ENCODE results near the gene KLC4.

Gene KLC4

GRCh38 chr6:43122146-43122545 is 62.7 kb downstream of the KLC4 start:
- no peak for TF ChIP-seq CTCF (IDR thresholded peaks at IDR 0.05; ENCODE audit: low read depth, low read length)

GRCh38 chr6:43123461-43124314 is 64.3 kb downstream of the KLC4 start:
- TF ChIP-seq CTCF (IDR thresholded peaks at IDR 0.05; ENCODE audit: low read depth, low read length): no peak
- no peak overlapping the region for H3K4me3 ChIP-seq (ENCODE audit: low read depth, low read length)

More at GRCh38 chr6:43122146-43122545, 62.7 kb downstream of the KLC4 start:
- H3K4me3 ChIP-seq (ENCODE audit: low read depth, low read length): no peak overlapping the region

GRCh38 chr6:43124481-43124880 is 65.0 kb downstream of the KLC4 start:
- no peak overlapping the region for H3K4me3 ChIP-seq (ENCODE audit: low read depth, low read length)
- TF ChIP-seq CTCF (IDR thresholded peaks at IDR 0.05; ENCODE audit: low read depth, low read length): no peak

Measured in WI38 (cell line).